ENCODE data around the gene CSF3R.

CSF3R gene

GRCh38 chr1:36453600-36454388, 28.9 kb downstream of the CSF3R start:
- DNase-seq, result no peak

GRCh38 chr1:36453051-36453450, 29.7 kb downstream of the CSF3R start:
- no peak for DNase-seq

GRCh38 chr1:36450919-36451305, 31.8 kb downstream of the CSF3R start:
- DNase-seq, result no peak

- peak; percentile 89 for DNase-seq
Measured at GRCh38 chr1:36450270-36450918, 32.3 kb downstream of the CSF3R start, which contains the start of gene OSCP1. TSS of gene OSCP1 (minus strand) at chr1:36450451. CDS start at chr1:36450369, 82 bp downstream.

- DNase-seq, result no peak
Measured at GRCh38 chr1:36448530-36449056, 34.1 kb downstream of the CSF3R start.

- no peak for DNase-seq
Measured at GRCh38 chr1:36447450-36447849, 35.3 kb downstream of the CSF3R start.

GRCh38 chr1:36446746-36447145, 36.0 kb downstream of the CSF3R start:
- no peak for DNase-seq

GRCh38 chr1:36446271-36446670, 36.4 kb downstream of the CSF3R start:
- DNase-seq, result no peak

GRCh38 chr1:36443297-36443696, 39.4 kb downstream of the CSF3R start:
- DNase-seq, result no peak

- no peak for DNase-seq
Measured at GRCh38 chr1:36442337-36442736, 40.4 kb downstream of the CSF3R start.

GRCh38 chr1:36440646-36441045, 42.1 kb downstream of the CSF3R start:
- DNase-seq, result no peak

GRCh38 chr1:36440044-36440443, 42.7 kb downstream of the CSF3R start:
- no peak for DNase-seq

- no peak for DNase-seq
Measured at GRCh38 chr1:36438715-36439114, 44.0 kb downstream of the CSF3R start.

GRCh38 chr1:36436821-36437220, 45.9 kb downstream of the CSF3R start:
- no peak for DNase-seq

- no peak for DNase-seq
Measured at GRCh38 chr1:36433102-36433501, 49.6 kb downstream of the CSF3R start.

GRCh38 chr1:36432616-36433015, 50.1 kb downstream of the CSF3R start:
- no peak for DNase-seq

GRCh38 chr1:36425791-36426190, 56.9 kb downstream of the CSF3R start:
- no peak for DNase-seq

- no peak for DNase-seq
Measured at GRCh38 chr1:36421649-36422048, 61.1 kb downstream of the CSF3R start.

GRCh38 chr1:36420836-36421317, 61.8 kb downstream of the CSF3R start:
- peak; percentile 56 for DNase-seq

- no peak for DNase-seq
Measured at GRCh38 chr1:36420409-36420808, 62.3 kb downstream of the CSF3R start.

- no peak for DNase-seq
Measured at GRCh38 chr1:36419569-36419968, 63.1 kb downstream of the CSF3R start.

- no peak for DNase-seq
Measured at GRCh38 chr1:36419140-36419539, 63.6 kb downstream of the CSF3R start.

GRCh38 chr1:36417931-36418330, 64.8 kb downstream of the CSF3R start:
- DNase-seq, result no peak

Measured in DMS79 (cell line).